ENCODE results near the gene SLC9A4. TPM values are rescaled to one million over a fixed set of nuclear protein-coding genes. Genes with fewer than 3 reads are reported as not detected.

SLC9A4 gene
- total RNA-seq, 1 donor from 2014 or later, result not detected

- Histone ChIP-seq H3K4me1 (no peaks in the 10 kb centered on the region), H3K27me3 (no peaks in the 10 kb centered on the region), H3K4me3 (no peak overlapping the region), H3K9me3 (no peaks in the 10 kb centered on the region), H3K27ac (no peak overlapping the region), H3K36me3 (no peaks in the 10 kb centered on the region)
- DNase-seq (no peak), ATAC-seq (no peak)
- intact Hi-C loops (cut with DNase I), result no loop called here
- no peak for TF ChIP-seq CTCF (IDR thresholded peaks at IDR 0.05)
Observed at GRCh38 chr2:102527086-102527485, 54.1 kb downstream of the SLC9A4 start.

DNA sequence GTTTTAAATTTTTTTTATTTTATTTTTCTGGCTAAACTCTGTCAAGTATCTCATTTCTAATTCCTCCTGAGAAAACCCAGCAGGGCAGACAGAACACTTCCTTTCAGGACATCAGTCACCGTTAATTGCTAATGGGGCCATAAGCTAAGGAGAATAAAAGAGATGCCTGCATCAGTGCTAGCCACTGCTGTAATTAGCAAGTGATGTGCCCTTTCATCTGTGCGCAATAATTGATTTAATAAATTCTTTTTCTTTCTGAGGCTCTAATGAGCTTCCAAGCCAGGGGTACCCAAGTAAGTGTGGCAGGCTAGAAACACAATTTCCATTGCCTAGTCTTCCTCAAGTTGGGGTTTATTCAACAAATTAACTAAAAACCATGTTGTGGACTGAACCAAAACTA is 65.5 kb downstream of the SLC9A4 start:
- TF ChIP-seq CTCF (IDR thresholded peaks at IDR 0.05), result no peak
- H3K27ac ChIP-seq, result no peak overlapping the region
- H3K36me3 ChIP-seq, result no peaks in the 10 kb centered on the region
- no peak overlapping the region for H3K4me3 ChIP-seq
- no peaks in the 10 kb centered on the region for H3K9me3 ChIP-seq
- DNase-seq (no peak), ATAC-seq (no peak)
- H3K27me3 ChIP-seq, result no peaks in the 10 kb centered on the region
- no peaks in the 10 kb centered on the region for H3K4me1 ChIP-seq
- intact Hi-C loops (cut with DNase I), result no loop called here

- H3K36me3 ChIP-seq, result no peaks in the 10 kb centered on the region
- H3K27ac ChIP-seq, result no peak overlapping the region
- ATAC-seq (no peak), DNase-seq (no peak)
- no peak for TF ChIP-seq CTCF (IDR thresholded peaks at IDR 0.05)
- no peaks in the 10 kb centered on the region for H3K9me3 ChIP-seq
- intact Hi-C loops (cut with DNase I), result no loop called here
- H3K4me1 ChIP-seq, result no peaks in the 10 kb centered on the region
- H3K4me3 ChIP-seq, result no peak overlapping the region
- no peaks in the 10 kb centered on the region for H3K27me3 ChIP-seq
Observed at GRCh38 chr2:102540882-102541281, 67.9 kb downstream of the SLC9A4 start.

GRCh38 chr2:102544182-102544581 is 71.2 kb downstream of the SLC9A4 start:
- no peak for TF ChIP-seq CTCF (IDR thresholded peaks at IDR 0.05)
- H3K4me3 ChIP-seq, result no peak overlapping the region
- H3K36me3 ChIP-seq, result no peaks in the 10 kb centered on the region
- DNase-seq (no peak), ATAC-seq (no peak)
- intact Hi-C loops (cut with DNase I), result no loop called here
- H3K27ac ChIP-seq, result no peak overlapping the region
- H3K4me1 ChIP-seq, result no peaks in the 10 kb centered on the region
- H3K9me3 ChIP-seq, result peaks cover 11% of the 10 kb centered on the region
- no peaks in the 10 kb centered on the region for H3K27me3 ChIP-seq

- intact Hi-C loops (cut with DNase I), result no loop called here
- no peak for ATAC-seq
- Histone ChIP-seq H3K4me1 (no peaks in the 10 kb centered on the region), H3K27ac (no peak overlapping the region), H3K27me3 (no peaks in the 10 kb centered on the region), H3K36me3 (no peaks in the 10 kb centered on the region), H3K4me3 (no peak overlapping the region), H3K9me3 (peaks cover 13% of the 10 kb centered on the region)
- no peak for DNase-seq
- no peak for TF ChIP-seq CTCF (IDR thresholded peaks at IDR 0.05)
Observed at GRCh38 chr2:102547462-102547861, 74.4 kb downstream of the SLC9A4 start.

- ATAC-seq (no peak), DNase-seq (no peak)
- no peak for TF ChIP-seq CTCF (IDR thresholded peaks at IDR 0.05)
- Histone ChIP-seq H3K4me3 (no peak overlapping the region), H3K36me3 (no peaks in the 10 kb centered on the region), H3K4me1 (no peaks in the 10 kb centered on the region), H3K27ac (no peak overlapping the region), H3K9me3 (peaks cover 13% of the 10 kb centered on the region), H3K27me3 (no peaks in the 10 kb centered on the region)
- intact Hi-C loops (cut with DNase I), result no loop called here
Observed at GRCh38 chr2:102549027-102549426, 76.0 kb downstream of the SLC9A4 start.

Measured in upper lobe of right lung (tissue), 1 donor.